ENCODE results near the gene JAK2.

JAK2 gene

DNA sequence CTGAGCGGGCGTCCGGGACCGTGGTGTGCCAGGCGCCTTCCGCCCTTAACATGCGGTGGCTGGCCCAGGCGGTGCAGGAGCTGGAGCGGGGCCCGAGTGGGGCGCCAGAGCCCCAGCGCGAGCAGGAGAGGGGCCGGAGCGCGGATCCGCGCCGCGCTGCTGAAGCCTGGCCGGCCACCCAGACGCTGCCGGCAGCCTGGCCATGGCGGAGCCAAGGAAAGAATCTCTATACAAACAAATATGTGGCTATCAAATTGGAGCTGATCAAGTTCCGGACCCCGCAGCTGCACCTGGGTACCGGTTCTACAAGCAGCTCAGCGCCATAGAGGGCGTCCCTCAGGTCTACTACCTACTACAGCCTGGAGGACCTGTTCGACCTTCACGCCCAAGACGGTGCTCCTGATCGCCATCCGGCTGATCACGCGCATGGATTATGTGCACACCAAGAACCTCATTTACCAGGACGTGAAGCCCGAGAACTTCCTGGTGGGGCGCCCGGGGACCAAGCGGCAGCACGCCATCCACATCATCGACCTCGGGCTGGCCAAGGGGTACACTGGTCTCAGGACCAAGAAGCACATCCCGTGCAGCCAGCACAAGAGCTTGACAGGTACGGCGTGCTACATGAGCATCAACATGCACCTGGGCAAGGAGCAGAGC lies 55.8 kb downstream of the JAK2 start:
- Histone ChIP-seq H3K9me2 (replicated peaks; ENCODE audit: control insufficient read depth, low read length) (no peaks in the 10 kb centered on the region), H3K27me3 (ENCODE audit: control insufficient read depth, low read length) (no peaks in the 10 kb centered on the region), H3K9me3 (ENCODE audit: control insufficient read depth, insufficient read depth, low read length) (peaks cover 7% of the 10 kb centered on the region; the same call in 1 of the 2 replicates), H3F3A (ENCODE audit: control insufficient read depth, insufficient read depth) (no peaks in the 10 kb centered on the region), H3K4me2 (ENCODE audit: low read length) (no peak overlapping the region), H3K79me2 (ENCODE audit: control insufficient read depth, low read length) (no peaks in the 10 kb centered on the region), H3K27ac (ENCODE audit: low read depth, low read length) (no peak overlapping the region), H4K20me1 (ENCODE audit: control insufficient read depth, insufficient read depth, low read depth, low read length) (no peaks in the 10 kb centered on the region), H3K4me3 (ENCODE audit: low read length) (no peak overlapping the region), H3K36me3 (ENCODE audit: control insufficient read depth, low read length) (no peaks in the 10 kb centered on the region), H3K4me1 (ENCODE audit: control insufficient read depth, low read length) (no peaks in the 10 kb centered on the region)
- TF ChIP-seq CTCF (IDR thresholded peaks at IDR 0.05; ENCODE audit: low read depth, low read length, poor library complexity, severe bottlenecking) (no peak), EZH2phosphoT487 (IDR thresholded peaks at IDR 0.05; ENCODE audit: borderline replicate concordance, low read length) (no peak)

GRCh38 chr9:5041390-5042115 lies 56.5 kb downstream of the JAK2 start:
- H3K9me3 ChIP-seq (ENCODE audit: control insufficient read depth, insufficient read depth, low read length), result peaks cover 7% of the 10 kb centered on the region; the same call in 1 of the 2 replicates
- H3K4me2 ChIP-seq (ENCODE audit: low read length), result no peak overlapping the region
- H3K9me2 ChIP-seq (replicated peaks; ENCODE audit: control insufficient read depth, low read length), result no peaks in the 10 kb centered on the region
- no peaks in the 10 kb centered on the region for H4K20me1 ChIP-seq (ENCODE audit: control insufficient read depth, insufficient read depth, low read depth, low read length)
- no peak overlapping the region for H3K27ac ChIP-seq (ENCODE audit: low read depth, low read length)
- TF ChIP-seq EZH2phosphoT487 (IDR thresholded peaks at IDR 0.05; ENCODE audit: borderline replicate concordance, low read length), result no peak
- TF ChIP-seq CTCF (IDR thresholded peaks at IDR 0.05; ENCODE audit: low read depth, low read length, poor library complexity, severe bottlenecking), result no peak
- H3K27me3 ChIP-seq (ENCODE audit: control insufficient read depth, low read length), result no peaks in the 10 kb centered on the region
- no peaks in the 10 kb centered on the region for H3F3A ChIP-seq (ENCODE audit: control insufficient read depth, insufficient read depth)
- no peaks in the 10 kb centered on the region for H3K4me1 ChIP-seq (ENCODE audit: control insufficient read depth, low read length)
- H3K36me3 ChIP-seq (ENCODE audit: control insufficient read depth, low read length), result no peaks in the 10 kb centered on the region
- H3K79me2 ChIP-seq (ENCODE audit: control insufficient read depth, low read length), result no peaks in the 10 kb centered on the region
- H3K4me3 ChIP-seq (ENCODE audit: low read length), result no peak overlapping the region

- H3K36me3 ChIP-seq (ENCODE audit: control insufficient read depth, low read length), result no peaks in the 10 kb centered on the region
- no peaks in the 10 kb centered on the region for H4K20me1 ChIP-seq (ENCODE audit: control insufficient read depth, insufficient read depth, low read depth, low read length)
- no peaks in the 10 kb centered on the region for H3K9me2 ChIP-seq (replicated peaks; ENCODE audit: control insufficient read depth, low read length)
- H3F3A ChIP-seq (ENCODE audit: control insufficient read depth, insufficient read depth), result no peaks in the 10 kb centered on the region
- H3K79me2 ChIP-seq (ENCODE audit: control insufficient read depth, low read length), result no peaks in the 10 kb centered on the region
- no peaks in the 10 kb centered on the region for H3K27me3 ChIP-seq (ENCODE audit: control insufficient read depth, low read length)
- no peaks in the 10 kb centered on the region for H3K4me1 ChIP-seq (ENCODE audit: control insufficient read depth, low read length)
- no peak for TF ChIP-seq CTCF (IDR thresholded peaks at IDR 0.05; ENCODE audit: low read depth, low read length, poor library complexity, severe bottlenecking)
- TF ChIP-seq EZH2phosphoT487 (IDR thresholded peaks at IDR 0.05; ENCODE audit: borderline replicate concordance, low read length), result no peak
- no peak overlapping the region for H3K4me2 ChIP-seq (ENCODE audit: low read length)
- H3K27ac ChIP-seq (ENCODE audit: low read depth, low read length), result no peak overlapping the region
- H3K4me3 ChIP-seq (ENCODE audit: low read length), result no peak overlapping the region
- H3K9me3 ChIP-seq (ENCODE audit: control insufficient read depth, insufficient read depth, low read length), result peaks cover 7% of the 10 kb centered on the region; the same call in 1 of the 2 replicates
Measured at GRCh38 chr9:5042661-5043178, 57.6 kb downstream of the JAK2 start.

Measured in DOHH2 (cell line).